NCI-H146 treated with DMSO at 0.1 percent for 48 hours (cell line): ENCODE data around the gene PRIMA1.

ENCODE experiments used
- DNase-seq: peaks from one replicate; lab custom pipeline; 2025; ENCODE audit not compliant: unreplicated experiment; lab: John Stamatoyannopoulos, UW

Gene PRIMA1

DNA sequence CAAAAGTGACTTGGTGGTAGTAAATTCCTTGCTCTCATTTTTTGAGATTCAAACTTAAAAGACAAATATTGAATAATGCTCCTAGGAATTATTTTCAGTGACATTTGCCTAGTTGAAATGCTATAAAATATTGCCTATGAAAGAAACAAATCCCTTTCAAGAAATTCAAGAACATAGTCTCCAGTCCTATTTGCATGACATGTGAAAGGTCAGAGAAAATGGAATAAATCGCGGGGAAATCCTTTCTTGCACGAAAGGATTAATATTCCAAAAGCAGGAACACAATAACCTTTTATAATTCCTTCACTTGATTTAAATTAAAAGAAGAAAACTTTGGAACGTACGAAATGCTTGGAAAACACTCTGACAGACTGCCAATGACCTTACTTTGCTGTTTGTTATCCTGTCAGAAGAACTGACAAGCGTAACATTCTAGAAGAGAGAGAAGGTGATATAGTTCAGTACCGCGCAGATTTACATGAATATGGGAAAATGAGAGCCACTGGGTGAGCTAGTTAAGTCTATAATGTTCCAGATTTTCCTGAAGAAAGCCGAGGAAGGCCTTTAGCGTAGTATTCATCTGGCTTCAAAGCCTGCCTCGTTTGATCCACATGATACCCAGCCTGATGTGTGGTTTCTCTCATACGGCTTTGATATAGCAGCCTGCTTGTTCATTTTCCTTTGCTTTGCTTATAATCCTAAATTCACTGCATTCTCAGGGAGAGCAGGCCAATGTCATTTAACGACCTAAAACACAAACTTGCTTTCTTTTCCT is 103.0 kb downstream of the PRIMA1 start:
- DNase-seq, result no peak

- DNase-seq, result no peak
Measured at GRCh38 chr14:93683226-93683625, 105.1 kb downstream of the PRIMA1 start.

GRCh38 chr14:93682459-93682858 is 105.8 kb downstream of the PRIMA1 start:
- no peak for DNase-seq

DNA sequence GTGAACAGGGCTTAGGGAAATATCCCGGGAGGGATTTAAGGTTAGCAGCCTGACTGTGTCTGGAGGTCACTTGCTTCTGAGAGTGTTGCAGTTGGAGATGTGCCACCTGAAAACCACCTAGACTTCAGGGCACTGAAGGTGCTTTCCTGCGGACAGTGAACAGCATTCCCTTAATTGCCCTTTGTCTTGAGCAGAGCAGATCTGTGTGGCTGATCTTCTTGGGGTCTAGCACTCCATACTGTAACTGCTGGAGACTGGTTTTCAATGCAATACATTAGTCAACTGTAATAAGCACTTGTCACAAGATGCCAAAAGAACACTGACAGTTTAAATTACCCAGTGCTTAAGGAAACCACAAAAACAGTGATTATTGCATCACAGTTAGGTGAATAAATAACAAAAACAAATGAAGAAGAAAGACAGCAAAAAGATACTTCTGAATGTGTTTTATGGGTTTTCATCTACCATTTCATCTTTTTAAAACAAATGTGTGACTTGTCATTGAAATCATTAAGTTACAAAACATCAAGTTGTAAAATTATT is 111.8 kb downstream of the PRIMA1 start:
- DNase-seq, result no peak

- DNase-seq, result no peak
Measured at GRCh38 chr14:93675651-93676050, 112.6 kb downstream of the PRIMA1 start.

DNA sequence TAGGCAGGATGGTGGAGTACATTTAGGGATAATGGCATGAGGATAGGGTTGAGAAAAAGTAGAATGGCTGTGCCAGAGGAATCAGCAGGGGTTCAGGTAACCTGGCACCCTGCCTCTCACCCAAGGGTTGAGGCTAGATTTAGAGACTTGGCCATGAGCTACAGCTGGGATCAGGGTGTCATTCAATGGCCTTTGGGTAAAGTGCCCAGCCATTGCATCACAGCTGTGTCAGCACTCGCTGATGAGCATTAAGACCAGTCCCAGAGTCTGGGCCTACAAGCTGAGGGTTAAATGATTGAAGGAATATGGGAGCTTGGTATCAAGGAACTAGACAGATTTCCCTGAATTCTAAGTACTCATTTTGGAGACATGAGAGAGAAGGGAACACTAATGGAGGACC is 113.9 kb downstream of the PRIMA1 start:
- DNase-seq, result no peak

DNA sequence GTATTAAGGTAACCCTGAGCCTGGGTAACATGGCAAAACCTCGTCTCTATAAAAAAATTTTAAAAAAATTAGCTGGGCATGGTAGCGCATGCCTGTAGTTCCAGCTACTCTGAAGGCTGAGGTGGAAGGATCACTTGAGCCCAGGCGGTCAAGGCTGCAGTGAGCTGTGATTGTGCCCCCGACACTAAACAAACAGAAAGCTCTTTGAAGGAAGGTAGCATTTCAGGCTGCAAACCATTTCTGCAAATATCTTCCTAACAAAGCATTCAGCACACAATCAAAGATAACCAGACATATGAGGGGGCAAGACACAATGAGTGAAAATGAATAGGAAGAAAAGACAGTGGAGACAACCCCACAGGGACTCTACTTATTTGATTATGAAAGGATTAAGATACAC is 118.7 kb downstream of the PRIMA1 start:
- DNase-seq, result no peak
